HCT116 (cell line): Measurements from ENCODE around the gene SENP1.

ENCODE experiments used
- CBX3 ChIP-seq: IDR thresholded peaks from 2 replicates; pipeline ENCODE4 v1.6.1; 2012; ENCODE audit warnings: low read depth
- CEBPB ChIP-seq: IDR thresholded peaks from 2 replicates; pipeline ENCODE4 v1.6.1; 2012; ENCODE audit warnings: low read depth
- ELF1 ChIP-seq: IDR thresholded peaks from 2 replicates; pipeline ENCODE4 v1.6.1; 2012; ENCODE audit warnings: low read depth, borderline replicate concordance
- EZH2 ChIP-seq: fragments of 200-600 bp; sonication (generic); IDR thresholded peaks from 2 replicates; pipeline ENCODE4 v1.6.1; 2017; ENCODE audit warnings: antibody characterized with exemption, mixed run types
- EZH2phosphoT487 ChIP-seq: fragments of 200-600 bp; IDR thresholded peaks from 2 replicates; pipeline ENCODE4 v1.6.1; 2018; ENCODE audit warnings: antibody characterized with exemption, borderline replicate concordance
- POLR2A ChIP-seq: IDR thresholded peaks from 2 replicates; pipeline ENCODE4 v1.7.0; 2011; ENCODE audit warnings: borderline replicate concordance; ENCODE audit not compliant: insufficient read depth, insufficient read length; ENCODE audit errors: extremely low read depth
- POLR2AphosphoS5 ChIP-seq: IDR thresholded peaks from 2 replicates; pipeline ENCODE4 v1.6.1; 2011; ENCODE audit warnings: mild to moderate bottlenecking, low read depth, low read length, moderate library complexity
- TCF7L2 ChIP-seq: IDR thresholded peaks from 2 replicates; pipeline ENCODE4 v1.7.0; 2011; ENCODE audit warnings: borderline replicate concordance, inconsistent platforms; ENCODE audit not compliant: insufficient read depth, insufficient read length; ENCODE audit errors: extremely low read depth
- YY1 ChIP-seq: IDR thresholded peaks from 2 replicates; pipeline ENCODE4 v1.6.1; 2011; ENCODE audit warnings: low read length, low read depth, moderate library complexity, mild to moderate bottlenecking; ENCODE audit not compliant: insufficient replicate concordance; ENCODE audit errors: extremely low read depth
- ZFX ChIP-seq: fragments of 450-650 bp; IDR thresholded peaks from 2 replicates; pipeline ENCODE4 v1.6.1; 2017
- TF ChIP-seq, protein P1 (sequence below), 3 experiments: fragments of 200-600 bp in 1 of 3; sonication (generic) in 1 of 3; IDR thresholded peaks in 2 of 3; conservative IDR thresholded peaks in 1 of 3; 2 replicates each; pipeline ENCODE4 v1.5.1; 2012 to 2017; ENCODE audit warnings: low read depth in 2 of 3, low read length in 2 of 3, antibody characterized with exemption in 1 of 3, borderline replicate concordance in 1 of 3, control low read depth in 1 of 3, mild to moderate bottlenecking in 1 of 3, mixed read lengths in 1 of 3, mixed run types in 1 of 3, moderate library complexity in 1 of 3; ENCODE audit not compliant: insufficient read depth in 1 of 3
- TF ChIP-seq, protein P2 (sequence below): IDR thresholded peaks from 2 replicates; pipeline ENCODE4 v1.6.1; 2012
- TF ChIP-seq, protein P3 (sequence below): IDR thresholded peaks from 2 replicates; pipeline ENCODE4 v1.6.1; 2012; ENCODE audit warnings: low read depth

DNA sequence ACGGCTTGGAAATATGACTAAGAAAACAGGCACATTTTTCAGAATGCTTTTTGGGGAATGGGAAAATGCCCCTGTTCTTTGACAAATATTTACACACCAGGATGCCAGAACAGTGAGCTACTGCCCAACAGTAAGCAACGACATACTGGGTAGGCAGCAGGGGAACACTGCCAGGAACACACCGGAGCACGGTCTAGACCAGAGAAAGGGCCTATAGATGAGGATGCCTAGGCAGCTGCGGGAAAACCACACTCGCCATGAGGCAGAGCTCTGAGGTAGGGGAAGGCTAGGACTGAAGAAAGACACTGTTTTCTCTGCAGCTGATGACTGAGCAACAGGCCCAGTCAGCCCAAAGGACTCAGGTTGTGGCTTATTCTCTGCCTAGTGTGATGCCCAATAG lies 55.7 kb downstream of the SENP1 start:
- TF ChIP-seq, protein P1, sequence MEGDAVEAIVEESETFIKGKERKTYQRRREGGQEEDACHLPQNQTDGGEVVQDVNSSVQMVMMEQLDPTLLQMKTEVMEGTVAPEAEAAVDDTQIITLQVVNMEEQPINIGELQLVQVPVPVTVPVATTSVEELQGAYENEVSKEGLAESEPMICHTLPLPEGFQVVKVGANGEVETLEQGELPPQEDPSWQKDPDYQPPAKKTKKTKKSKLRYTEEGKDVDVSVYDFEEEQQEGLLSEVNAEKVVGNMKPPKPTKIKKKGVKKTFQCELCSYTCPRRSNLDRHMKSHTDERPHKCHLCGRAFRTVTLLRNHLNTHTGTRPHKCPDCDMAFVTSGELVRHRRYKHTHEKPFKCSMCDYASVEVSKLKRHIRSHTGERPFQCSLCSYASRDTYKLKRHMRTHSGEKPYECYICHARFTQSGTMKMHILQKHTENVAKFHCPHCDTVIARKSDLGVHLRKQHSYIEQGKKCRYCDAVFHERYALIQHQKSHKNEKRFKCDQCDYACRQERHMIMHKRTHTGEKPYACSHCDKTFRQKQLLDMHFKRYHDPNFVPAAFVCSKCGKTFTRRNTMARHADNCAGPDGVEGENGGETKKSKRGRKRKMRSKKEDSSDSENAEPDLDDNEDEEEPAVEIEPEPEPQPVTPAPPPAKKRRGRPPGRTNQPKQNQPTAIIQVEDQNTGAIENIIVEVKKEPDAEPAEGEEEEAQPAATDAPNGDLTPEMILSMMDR (IDR thresholded peaks at IDR 0.05 in 2 of 3, conservative IDR thresholded peaks at IDR 0.05 in 1 of 3; ENCODE audit: borderline replicate concordance in 1 of 3, insufficient read depth in 1 of 3, low read depth in 2 of 3, low read length in 2 of 3) = no peak
- TF ChIP-seq, protein P2, sequence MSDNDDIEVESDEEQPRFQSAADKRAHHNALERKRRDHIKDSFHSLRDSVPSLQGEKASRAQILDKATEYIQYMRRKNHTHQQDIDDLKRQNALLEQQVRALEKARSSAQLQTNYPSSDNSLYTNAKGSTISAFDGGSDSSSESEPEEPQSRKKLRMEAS = no peak
- TF ChIP-seq POLR2AphosphoS5 (no peak), POLR2A (no peak), EZH2 (no peak), ELF1 (no peak), TCF7L2 (no peak), ZFX (no peak), YY1 (no peak), EZH2phosphoT487 (no peak), CBX3 (no peak), CEBPB (no peak)
- TF ChIP-seq, protein P3, sequence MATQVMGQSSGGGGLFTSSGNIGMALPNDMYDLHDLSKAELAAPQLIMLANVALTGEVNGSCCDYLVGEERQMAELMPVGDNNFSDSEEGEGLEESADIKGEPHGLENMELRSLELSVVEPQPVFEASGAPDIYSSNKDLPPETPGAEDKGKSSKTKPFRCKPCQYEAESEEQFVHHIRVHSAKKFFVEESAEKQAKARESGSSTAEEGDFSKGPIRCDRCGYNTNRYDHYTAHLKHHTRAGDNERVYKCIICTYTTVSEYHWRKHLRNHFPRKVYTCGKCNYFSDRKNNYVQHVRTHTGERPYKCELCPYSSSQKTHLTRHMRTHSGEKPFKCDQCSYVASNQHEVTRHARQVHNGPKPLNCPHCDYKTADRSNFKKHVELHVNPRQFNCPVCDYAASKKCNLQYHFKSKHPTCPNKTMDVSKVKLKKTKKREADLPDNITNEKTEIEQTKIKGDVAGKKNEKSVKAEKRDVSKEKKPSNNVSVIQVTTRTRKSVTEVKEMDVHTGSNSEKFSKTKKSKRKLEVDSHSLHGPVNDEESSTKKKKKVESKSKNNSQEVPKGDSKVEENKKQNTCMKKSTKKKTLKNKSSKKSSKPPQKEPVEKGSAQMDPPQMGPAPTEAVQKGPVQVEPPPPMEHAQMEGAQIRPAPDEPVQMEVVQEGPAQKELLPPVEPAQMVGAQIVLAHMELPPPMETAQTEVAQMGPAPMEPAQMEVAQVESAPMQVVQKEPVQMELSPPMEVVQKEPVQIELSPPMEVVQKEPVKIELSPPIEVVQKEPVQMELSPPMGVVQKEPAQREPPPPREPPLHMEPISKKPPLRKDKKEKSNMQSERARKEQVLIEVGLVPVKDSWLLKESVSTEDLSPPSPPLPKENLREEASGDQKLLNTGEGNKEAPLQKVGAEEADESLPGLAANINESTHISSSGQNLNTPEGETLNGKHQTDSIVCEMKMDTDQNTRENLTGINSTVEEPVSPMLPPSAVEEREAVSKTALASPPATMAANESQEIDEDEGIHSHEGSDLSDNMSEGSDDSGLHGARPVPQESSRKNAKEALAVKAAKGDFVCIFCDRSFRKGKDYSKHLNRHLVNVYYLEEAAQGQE = no peak
